HG02642 (cell line): ENCODE data around the gene PVRIG.
"Not testable (repeated sequence)": the region's sequence is repeated elsewhere in the genome, so short reads cannot be mapped to it uniquely, and the experiment has no call there.

ENCODE experiments used
- ATAC-seq: cut with Tn5 transposase; IDR thresholded peaks from one replicate; pipeline ENCODE4 v1.9.1; 2021; ENCODE audit warnings: mild to moderate bottlenecking; ENCODE audit not compliant: unreplicated experiment, poor library complexity

Gene PVRIG

DNA sequence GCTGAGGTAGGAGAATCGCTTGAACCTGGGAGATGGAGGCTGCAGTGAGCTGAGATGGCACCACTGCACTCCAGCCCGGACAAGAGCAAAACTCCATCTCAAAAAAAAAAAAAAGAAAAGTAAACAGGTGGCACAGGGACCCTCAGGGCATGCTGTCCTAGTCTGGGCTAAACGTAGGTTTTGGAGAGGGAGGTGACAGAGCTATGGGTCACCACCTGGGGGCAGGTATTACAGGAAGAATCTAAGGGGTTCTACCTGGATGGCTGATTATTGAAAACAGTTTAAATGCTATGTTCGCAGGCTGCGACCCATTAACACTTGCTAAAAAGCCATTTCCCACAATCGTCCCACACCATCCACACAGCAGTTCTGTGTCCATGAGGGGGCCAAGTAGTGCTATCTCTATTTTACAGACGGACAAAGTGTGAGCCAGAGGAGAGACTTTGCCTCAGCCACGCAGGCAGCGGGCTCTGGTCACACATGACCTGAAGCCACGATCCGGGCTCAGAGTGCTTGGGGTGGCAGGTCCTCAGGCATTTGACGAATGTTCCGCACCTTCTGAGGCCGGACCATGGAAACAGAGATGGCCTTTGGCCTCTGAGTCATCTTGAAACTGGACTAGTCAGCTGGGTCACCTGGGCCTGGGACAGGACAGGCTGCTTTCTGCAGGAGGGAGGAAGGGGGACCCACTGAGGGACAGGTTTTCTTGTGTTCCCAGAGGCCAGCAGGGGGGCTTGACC lies 49.7 kb downstream of the PVRIG start:
- ATAC-seq, result not testable (repeated sequence)

DNA sequence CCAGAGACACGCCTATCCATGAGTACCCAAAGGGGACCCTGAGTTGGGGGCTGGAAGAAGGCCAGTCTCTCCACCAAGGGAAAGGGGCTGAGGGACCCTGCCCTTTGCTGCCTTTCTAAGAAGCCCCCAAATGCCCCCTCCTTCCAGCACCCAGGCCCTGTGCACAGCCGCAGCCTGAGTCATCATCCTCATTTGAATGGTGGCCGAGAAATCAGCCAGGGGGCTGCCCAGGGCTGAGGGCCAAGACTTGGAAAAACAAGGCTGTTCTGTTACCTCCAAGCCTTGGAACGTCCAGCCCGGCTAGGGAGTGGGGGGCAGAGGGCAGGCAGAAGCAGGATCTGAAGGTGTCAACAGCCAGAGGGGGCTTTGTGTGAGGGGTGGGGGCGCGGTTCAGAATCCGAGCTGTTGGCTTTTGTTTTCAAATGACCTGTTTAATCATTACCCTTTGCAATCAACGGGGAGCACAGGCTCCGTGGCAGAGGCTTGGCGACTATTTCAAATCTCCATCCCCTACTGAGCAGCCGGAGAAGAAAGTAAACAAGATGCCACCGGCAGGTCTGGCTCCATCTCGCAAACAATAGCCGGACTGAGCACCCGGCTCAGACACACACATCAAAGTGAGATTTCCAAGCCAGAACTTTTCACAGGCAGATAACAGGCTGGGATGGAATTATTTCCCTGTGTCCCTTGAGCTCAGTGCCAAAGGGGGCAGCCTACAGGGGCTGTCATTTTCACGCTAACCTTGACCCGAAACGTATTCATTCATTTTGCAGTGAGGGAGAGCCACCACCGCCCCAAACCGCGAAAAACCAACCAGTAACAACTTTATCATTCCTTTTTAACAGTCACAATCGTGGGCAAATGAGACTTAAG lies 50.5 kb downstream of the PVRIG start:
- not testable (repeated sequence) for ATAC-seq
